Stimulated activated CD4-positive, alpha-beta T cell treated with anti-CD3 and anti-CD28 coated beads, Interleukin-15, amount 100 ng/mL, for 48 hours (primary cell): ENCODE measurements around the gene MSI2.

Experiments
- DNase-seq, 2 donors: peaks; one replicate each; pipeline ENCODE4 v3.0.0-alpha.2; 2020; ENCODE audit warnings: low read depth in 2 of 2

The MSI2 gene

DNA sequence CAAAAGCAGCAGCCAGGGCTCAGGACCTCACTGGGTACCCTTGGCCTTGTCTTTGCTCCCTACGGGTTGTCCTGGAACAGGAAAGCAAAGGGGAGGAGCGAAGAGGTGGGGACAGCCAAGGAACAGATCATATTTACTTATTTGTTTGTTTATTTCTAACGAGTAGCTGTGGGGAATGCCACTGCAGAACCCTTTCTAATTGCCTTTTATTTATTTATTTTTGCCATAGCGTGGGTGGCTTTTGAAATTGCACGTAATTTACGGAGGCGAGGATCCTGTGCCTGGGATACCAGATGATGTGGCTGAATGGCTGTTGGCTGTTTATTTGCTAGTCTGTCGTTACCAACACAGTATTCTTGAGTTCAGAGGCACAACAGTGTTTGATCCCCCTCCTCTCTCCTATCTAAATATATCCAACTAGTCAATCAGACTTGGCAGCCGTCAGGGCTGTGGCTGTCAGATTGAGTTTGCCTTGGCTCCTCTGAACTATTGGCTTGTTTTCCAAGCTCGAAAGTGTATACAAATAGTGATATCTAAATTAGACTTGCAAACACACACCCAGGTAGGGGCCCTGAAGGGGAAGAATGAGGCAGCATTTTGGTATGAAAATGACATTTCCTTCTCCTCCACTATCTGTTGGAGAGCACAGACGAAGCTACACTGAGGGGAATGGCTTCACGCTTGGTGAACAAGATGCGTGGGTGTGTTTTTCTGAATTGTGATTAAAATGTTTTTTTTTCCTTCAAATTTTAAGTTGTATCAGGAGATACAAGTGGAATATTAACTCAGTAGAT, 110.4 kb downstream of the MSI2 start:
- DNase-seq: no peak

DNA sequence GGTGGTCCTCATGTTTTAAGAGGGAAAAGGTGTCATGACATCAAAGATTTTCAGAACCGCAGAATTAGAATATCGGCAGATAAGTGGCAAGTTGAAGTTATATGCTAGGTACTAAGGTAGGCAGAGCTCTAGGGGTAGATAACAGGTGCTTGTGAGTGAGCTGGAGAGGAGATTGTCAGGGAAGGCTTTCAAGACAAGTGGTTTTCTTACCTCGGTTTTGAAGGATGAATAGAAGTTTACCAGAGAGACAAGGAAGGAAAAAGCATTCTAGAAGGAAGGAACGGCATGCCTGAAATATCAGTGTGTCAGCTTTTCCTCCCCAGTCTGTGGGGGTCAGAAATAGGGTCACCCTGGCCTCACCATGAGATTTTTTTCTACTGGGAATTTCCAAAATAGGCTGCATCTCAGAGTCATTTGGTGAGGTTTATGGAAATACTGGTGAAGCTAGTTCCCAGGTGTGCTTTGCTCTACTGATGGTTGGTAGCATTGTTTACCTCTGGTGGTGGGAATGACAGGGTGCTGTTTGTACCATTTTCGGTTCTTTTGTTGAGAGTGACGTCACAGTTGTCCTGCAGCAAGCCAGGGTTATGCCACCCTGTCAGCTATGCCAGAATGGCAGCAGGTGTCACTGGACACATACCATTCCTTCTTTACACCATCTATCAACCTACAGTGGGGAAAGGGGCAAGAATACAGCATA, 112.5 kb downstream of the MSI2 start:
- DNase-seq: no peak

DNA sequence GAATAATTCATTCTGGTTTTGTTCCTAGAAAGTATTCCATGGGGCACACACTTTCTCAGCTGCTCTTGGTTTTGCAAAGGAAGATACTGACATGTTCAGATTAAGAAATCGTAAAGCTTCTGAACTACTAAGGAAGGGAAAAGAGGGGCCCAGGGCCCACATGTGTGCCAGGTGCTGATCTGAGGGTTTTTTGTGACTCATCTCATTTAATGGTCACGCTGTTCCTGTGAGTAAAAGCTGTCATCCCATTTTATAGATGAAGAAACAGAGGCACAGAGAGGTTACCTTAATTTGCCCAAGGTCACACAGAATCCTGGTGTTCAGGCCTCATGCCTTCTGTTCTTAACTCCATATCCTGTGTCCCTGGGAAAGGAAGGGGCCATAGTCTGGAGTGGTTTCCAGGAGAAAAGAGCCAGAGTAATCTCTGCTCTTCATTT, 113.2 kb downstream of the MSI2 start:
- DNase-seq: no peak

DNA sequence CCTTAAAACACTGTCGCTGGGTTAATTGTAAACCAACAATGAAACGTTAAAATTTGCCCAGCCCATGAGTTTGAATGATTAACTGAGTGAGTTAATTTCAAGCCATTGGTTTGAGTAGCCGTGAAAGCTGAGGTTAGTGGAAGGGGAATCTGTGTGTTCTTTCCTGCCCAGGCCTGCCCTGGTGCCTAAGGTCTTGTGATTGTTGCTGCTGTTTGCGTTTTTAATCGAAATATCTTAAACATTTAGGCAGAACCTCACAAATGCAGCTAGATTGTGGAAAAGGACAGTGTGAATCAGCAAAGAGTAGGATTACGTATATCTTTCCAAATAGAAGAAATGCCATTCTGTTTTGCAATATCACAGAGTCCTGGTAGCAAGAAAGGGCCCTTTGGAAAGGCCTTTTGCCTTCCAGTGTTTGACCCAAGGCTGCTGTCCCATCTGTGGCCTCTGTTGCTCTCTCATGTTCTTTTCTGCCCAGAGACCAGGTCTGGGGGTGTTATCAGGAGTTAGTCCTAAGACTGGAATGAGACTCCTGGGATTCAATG, 113.8 kb downstream of the MSI2 start:
- no peak for DNase-seq

DNA sequence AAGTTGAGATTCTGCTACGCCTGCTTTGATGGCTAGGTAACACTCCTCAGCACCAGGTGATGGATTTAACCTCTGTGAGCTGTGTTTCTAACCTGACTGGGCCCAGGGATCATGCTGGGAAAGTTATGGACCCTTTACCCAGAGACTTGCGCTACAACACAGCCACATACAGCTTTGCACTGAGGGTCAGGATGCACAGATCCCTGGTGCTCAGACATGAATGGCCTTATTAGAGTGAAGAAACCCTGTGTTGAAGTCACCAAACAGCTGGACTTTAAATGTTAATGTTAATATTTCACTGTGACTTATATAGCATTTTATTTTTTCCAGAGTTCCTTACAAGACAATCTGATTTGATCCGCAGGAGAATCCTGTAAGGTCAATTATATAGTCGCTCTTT, 114.3 kb downstream of the MSI2 start:
- no peak for DNase-seq

DNA sequence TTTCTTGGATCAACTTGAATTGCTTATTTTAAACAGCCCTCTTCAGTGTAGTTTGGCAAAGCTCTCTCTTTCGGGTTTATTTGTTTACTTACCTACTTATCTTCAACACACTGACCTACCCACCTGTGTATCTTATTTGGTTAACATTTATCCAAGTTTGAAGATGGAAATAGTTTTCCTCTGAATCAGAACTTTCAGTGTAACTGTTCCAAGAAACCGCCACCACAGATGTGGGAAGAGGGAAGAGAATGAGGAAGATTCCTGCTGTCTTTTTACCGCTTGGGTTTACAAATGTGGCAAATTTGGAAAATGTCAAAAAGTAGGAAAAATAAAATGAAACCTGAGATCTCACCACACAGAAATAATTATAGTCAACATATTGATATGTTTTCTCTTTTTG, 115.8 kb downstream of the MSI2 start:
- no peak for DNase-seq

DNA sequence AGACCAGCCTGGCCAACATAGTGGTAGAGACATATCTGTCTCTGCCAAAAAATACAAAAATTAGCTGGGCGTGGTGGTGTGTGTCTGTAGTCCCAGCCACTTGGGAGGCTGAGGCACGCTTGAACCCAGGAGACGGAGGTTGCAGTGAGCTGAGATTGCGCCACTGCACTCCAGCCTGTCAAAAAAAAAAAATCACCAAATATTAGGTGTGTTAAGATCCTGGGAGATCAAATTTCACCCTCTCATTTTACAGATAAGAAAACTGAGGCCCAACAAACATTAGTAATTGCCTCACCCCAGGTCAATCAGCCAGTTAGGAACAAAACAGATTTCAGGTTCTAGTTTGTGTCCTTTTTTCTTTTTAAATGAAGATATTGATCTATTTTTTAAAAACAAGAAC, 116.7 kb downstream of the MSI2 start:
- no peak for DNase-seq

DNA sequence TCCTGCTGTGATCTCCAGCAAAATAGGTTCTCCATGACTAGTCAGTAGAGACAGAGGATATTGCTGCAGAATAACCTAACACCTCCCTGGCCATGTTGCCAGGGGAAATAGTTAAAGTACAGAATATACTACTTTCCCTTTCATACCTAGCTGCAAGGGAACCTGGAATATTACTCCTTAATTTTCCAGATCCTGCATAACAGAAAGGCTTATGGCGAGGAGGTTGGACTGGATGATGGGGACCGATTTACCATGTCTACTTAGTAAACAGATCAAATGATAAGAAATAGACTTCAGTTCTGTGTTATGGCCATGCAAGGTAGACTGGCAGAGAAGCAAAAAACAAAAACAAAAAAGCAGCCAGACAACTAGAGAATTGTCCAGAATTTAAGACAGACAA, 117.4 kb downstream of the MSI2 start:
- DNase-seq: no peak

DNA sequence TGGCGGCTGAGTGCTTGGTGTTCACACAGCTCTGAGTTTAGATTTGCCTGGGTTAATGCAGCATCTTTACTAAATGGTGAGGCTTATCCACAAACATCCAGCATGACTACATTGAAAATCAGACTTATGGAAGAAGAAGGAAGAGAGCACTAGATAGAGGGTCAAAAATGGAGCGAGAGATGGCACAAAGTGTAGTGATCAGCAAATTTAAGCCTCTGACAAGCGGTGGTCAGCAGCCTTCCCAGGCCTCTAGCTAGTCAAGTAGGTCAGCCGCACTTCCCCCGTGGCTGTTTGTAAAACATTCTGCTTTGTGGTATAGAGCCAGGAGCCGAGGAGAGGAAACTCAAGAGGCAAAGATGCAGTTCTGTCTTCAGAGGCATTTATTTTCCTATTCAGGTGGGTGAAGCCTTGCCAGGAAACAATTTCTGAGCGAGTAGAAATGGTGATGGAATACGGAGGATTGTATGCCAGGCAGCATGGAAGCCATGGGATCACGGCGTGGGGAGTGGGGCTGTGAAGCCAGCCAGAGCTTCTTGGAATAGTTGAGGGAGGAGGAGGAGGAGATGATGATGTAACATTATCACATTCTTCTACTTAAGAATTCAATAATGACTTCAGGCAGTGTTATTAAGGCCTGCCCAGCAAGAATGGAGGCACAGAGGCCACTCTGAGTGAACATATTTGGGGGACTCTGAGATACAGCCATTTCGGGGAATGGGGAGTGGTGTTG, 118.9 kb downstream of the MSI2 start:
- DNase-seq: no peak

DNA sequence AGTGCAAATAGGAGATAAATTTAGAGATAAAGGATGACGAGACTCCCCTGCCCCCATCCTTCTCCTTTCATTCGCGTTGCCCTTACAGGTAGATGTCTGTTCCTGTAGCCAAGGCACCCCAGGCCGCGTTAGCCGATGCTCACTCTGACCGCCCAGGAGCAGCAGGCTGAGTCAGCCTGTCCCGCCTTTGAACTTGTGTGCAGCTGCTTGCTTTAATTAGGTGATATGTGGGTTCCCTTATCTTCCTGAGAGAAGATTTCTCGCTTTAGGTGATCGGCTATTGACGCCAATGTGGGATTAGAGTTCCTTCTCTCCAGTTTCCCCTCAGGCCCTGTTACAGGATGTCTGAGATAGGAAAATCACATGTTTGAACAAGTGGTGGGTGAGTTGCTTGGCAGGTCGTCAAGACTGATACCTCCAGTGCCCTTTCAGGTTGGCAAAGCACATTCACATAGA, 119.5 kb downstream of the MSI2 start:
- DNase-seq: no peak

DNA sequence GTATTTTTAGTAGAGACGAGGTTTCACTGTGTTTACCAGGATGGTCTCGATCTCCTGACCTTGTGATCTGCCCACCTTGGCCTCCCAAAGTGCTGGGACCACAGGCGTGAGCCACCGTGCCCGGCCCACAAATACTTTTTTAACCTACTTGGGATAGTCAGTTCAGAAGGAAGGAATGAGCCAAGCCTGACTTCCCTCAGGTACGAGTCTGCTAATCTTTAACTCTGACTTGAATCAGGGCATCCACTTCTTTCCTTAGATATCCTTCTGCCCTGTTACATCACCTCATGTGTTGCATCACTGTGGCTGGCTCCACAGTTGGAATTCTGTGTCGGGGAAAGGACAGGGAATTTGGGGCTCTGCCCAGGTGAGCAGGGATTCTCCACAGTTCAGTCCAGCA, 120.8 kb downstream of the MSI2 start:
- no peak for DNase-seq

DNA sequence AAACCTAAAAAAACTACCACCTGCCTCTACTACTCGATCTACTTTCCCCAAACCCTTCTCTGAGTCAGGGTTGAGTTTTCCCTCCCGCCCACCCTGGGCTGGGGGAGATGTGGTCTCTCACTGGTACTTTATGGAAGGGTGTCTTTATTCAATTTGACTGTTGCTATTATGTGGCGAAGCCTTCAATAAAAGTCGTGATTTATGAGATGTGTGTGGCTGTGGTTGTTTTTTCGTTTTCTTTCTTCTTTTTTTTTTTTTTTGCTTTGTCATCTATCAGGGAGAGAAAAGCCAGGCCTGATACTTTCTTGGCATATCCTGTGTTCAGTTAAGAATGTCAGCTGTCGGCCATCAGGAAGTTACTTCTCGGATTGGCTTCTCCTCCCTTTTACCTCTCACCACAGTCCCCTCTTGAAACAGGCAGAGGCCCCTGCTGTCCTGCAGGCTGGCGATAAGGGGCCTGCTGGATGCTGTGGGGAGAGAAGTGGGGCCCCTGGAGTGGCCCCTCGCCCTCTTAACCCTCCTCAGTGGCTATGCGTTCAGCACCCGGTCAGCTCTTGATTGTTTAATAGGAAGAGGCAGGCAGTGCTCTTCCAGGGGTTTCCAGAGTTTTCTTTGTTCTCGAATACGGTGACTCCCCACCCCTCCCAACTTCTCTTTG, 123.0 kb downstream of the MSI2 start:
- no peak for DNase-seq

DNA sequence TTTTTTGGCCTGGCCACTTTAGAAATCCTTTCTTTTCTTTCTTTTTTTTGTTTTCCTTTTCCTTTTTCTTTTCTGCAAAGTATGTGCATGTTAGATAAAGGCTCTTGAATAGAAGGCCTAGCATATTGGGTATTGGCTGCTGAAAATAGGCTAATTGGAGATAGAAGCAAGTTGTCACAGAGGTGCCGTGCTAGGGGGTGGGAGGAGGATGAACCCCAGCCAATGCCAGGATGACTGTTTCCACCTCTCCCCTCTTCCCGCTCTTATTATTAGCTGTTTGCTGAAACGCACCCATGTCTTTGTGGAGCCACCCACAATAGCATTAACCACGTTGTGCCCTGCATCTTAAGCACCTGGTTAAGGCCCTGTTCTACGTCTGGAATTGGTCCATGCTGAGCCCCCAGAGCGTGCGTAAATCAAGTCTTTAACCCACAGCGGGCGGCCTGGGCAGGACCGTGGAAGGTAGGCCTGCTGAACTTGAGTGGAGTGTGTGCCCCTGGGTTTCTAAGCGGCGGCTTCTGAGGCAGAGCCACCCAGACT, 123.6 kb downstream of the MSI2 start:
- no peak for DNase-seq

DNA sequence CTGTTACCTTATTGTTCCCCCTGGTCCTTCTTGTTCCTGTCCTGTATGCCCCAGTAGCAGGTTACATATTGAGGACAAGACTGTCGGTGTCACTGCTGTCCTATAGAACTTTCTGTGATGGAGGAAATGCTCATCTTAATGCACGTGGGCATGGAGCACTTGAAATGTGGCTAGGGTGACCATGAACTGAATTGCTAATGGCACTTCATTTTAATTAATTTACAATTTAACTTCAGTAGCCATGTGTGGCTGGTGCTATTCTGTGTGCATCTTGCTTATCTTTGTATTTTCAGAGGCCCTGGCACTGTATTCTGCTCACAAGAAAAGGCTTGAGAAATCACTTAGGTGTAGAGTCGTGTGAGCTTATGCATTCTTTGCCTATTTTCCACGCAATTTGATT, 125.2 kb downstream of the MSI2 start:
- DNase-seq: no peak

DNA sequence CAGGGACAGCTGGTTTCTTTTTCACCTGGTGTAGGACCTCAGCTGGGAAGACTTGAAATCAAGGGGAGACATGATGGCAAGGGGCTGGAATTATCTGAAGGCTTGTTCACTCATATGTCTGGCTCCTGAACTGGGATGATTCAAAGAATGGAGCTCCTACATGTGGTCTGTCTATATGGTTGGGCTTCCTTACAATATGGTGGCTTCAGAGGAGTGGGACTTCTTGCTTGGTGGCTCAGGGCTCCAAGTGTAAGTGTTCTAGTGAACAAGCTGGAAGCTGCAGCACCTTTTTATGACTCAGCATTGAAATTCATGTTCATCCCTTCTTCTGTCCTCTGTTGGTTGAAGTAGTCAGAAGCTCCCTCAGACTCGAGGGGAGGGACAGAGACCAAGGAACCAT, 127.9 kb downstream of the MSI2 start:
- DNase-seq: no peak

DNA sequence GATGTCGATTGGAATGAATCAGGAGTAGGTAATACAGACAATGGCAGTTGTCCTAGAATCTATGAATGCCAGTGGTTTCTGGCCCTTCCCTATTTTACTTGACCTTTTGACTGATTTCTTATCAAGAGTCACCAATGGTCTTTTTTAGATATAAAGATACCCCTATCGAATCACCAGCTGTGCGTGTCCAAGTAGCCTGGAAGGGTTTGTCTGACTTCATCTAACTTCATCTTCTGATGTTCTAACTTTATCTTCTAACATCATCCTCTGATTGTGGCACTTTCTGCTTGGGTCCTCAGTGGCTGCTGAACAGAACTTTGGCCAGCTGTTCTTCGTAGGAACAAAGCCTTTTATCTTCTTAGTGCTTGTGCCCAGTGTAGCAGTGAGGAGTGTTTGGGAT, 129.7 kb downstream of the MSI2 start:
- no peak for DNase-seq

DNA sequence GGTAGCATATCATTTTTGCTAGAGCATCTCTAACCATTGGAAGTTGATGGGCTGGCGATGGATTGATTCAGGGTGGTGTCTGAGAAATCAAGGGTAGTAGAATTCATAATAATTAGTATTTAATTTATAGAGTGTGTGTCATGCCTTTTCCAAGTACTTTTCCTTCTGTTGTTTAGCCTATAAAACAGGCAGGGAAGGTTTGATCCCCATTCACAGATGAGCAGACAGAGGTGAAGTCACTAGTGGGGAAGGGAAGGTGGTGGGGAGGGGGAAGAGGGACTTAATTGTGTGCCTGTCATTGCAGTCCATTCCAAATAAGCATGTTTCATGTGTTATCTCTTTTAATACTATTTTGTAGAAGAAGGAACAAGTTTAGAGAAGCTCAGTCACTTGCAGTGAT, 131.3 kb downstream of the MSI2 start:
- DNase-seq: no peak

DNA sequence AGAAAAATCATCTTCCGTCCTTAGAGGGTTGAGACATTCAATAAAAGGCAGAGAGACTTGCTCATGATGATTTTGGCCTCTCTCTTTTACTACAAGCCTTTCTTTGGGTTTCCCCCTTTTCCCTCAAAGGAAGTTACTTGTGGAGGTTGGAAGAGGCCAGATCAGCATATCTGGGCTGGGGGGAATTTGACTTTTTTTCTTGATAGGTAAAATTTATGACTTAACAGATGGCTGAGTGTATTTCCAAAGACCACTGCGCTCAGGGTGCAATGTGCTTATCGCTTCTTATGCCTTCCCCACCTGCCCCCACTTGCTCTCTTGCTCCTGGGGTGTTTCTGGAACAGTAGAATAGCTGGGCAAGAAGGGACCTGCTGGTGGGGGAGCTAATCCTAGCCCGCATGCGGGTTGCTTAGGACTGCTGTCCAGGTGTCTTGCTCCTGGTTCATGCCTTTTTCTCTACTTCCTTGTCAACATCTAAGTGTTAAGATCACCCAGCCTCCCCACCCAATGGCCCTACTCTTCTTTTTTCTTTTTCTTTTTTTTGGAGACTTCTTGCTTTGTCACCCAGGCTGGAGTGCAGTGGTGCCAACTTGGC, 131.9 kb downstream of the MSI2 start:
- no peak for DNase-seq

DNA sequence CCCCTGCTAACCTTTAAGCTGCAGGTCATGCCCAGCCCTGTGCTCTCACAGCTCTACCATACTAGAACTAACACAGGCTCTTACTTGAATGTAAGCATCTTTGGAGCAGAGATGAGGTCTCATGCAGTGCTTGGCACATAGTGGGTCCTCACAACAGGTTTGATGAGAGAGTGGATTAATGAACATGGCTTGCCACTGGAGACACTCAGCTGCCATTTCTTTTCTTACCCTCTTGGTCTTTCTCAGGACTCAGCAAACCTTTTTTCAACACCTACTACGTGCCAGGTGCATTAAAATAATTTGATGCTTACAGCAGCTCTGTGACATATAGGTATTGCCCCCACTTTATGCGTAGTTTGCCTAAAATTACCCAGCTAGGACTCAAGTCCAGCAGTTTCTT, 133.2 kb downstream of the MSI2 start:
- no peak for DNase-seq

DNA sequence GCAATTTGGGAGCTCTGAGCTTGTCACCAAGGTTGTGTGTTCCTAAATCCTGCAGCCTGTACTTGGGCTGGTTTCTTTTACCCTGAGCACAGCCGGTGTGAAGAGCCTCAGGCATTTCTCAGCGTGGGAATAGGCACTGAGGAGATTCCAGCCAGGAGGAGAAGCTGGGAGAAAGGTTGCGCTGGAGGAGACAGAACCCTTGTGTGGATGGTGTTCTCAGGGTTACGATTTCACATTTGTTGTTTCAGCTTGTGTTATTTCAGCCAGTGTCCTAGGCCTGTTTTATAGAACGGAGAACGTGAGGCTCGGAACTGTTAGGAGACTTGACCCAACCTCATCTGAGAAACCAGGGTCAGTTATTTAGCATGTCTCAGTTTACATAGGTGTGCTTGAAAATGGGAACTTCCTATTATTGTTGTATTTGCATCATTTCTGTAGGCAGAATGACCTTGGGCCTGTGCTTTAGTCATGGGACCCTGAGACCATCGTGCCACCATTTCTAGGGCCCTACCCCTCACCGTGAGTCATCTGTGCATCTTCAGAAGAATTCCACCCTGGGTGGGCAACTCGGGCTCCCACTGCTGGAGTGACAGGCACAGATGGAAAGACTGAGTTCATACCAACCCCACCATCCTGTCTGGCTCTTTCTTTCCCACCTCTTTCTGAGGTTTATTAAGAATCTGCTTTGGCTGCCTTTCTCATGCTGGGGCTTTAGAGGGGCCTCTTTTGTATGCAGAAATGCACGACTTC, 134.9 kb downstream of the MSI2 start:
- DNase-seq: no peak
